CD4-positive, CD25-positive, alpha-beta regulatory T cell (primary cell): ENCODE measurements around the gene REC114. TPM values are rescaled to one million over a fixed set of nuclear protein-coding genes. Genes with fewer than 3 reads are reported as not detected.
A peak's percentile ranks its signal among the peaks of the same experiment; 100 is the strongest.

Experiments used
- ATAC-seq, 2 donors: fragments of 150-1000 bp; cut with Tn5 transposase; one replicate each; pipeline ENCODE4 v1.10.0; 2021; ENCODE audit warnings: low read depth in 2 of 2, moderate number of reproducible peaks in 2 of 2, moderate library complexity in 1 of 2
- DNase-seq, 3 donors: peaks; one replicate each; pipeline versions ENCODE4 v3.0.0 to v3.0.0-alpha.2; 2012 to 2022; ENCODE audit warnings: mixed read lengths in 1 of 3
- H3K27ac ChIP-seq: one replicate; pipeline ENCODE4 v1.7.0; 2013; ENCODE audit warnings: mild to moderate bottlenecking, low read length; ENCODE audit not compliant: insufficient read depth, poor library complexity, severe bottlenecking
- H3K27me3 ChIP-seq: one replicate; pipeline ENCODE4 v1.7.0; 2013; ENCODE audit warnings: low read length; ENCODE audit not compliant: control insufficient read depth, insufficient read depth
- H3K36me3 ChIP-seq: one replicate; pipeline ENCODE4 v1.7.0; 2013; ENCODE audit warnings: mild to moderate bottlenecking, low read length, moderate library complexity; ENCODE audit not compliant: control insufficient read depth, insufficient read depth
- H3K4me1 ChIP-seq: 2 replicates; pipeline ENCODE4 v1.7.0; 2013; ENCODE audit warnings: mild to moderate bottlenecking, low read length; ENCODE audit not compliant: insufficient read depth, control insufficient read depth, poor library complexity, severe bottlenecking
- H3K4me3 ChIP-seq: one replicate; pipeline ENCODE4 v1.7.0; 2013; ENCODE audit warnings: low read depth, mild to moderate bottlenecking, low read length, moderate library complexity
- H3K9me3 ChIP-seq, 2 experiments: 1 replicate in 1 of 2; 2 replicates in 1 of 2; pipeline ENCODE4 v1.7.0; 2013; ENCODE audit warnings: low read length in 2 of 2, mild to moderate bottlenecking in 1 of 2, moderate library complexity in 1 of 2; ENCODE audit not compliant: control insufficient read depth in 2 of 2
- H3K27ac Mint-ChIP-seq, 3 donors: one replicate each; pipeline ENCODE4 v1.8.0; 2020 to 2022; ENCODE audit warnings: mild to moderate bottlenecking in 3 of 3, mixed read lengths in 3 of 3, moderate library complexity in 2 of 3
- H3K27me3 Mint-ChIP-seq: one replicate; pipeline ENCODE4 v1.8.0; 2022; ENCODE audit warnings: mild to moderate bottlenecking, mixed read lengths
- H3K36me3 Mint-ChIP-seq: one replicate; pipeline ENCODE4 v1.8.0; 2020; ENCODE audit warnings: mixed read lengths
- H3K4me1 Mint-ChIP-seq, 4 donors: one replicate each; pipeline ENCODE4 v1.8.0; 2020 to 2022; ENCODE audit warnings: mixed read lengths in 4 of 4, mild to moderate bottlenecking in 1 of 4
- H3K4me3 Mint-ChIP-seq, 4 donors: one replicate each; pipeline ENCODE4 v1.8.0; 2020 to 2022; ENCODE audit warnings: mild to moderate bottlenecking in 4 of 4, mixed read lengths in 4 of 4, moderate library complexity in 3 of 4
- H3K9me3 Mint-ChIP-seq, 7 donors: one replicate each; pipeline ENCODE4 v1.8.0; 2020 to 2022; ENCODE audit warnings: mixed read lengths in 7 of 7, mild to moderate bottlenecking in 3 of 7, moderate library complexity in 2 of 7
- polyA plus RNA-seq, 4 donors: library from polyadenylated mRNA; unstranded; fragments of 300-500 nt; fragmentation: Illumina TruSeq; gene quantifications; one replicate each; pipeline ENCODE4 v1.2.3, GENCODE V29; 2021
- total RNA-seq: library from RNA; stranded (reverse); gene quantifications from one replicate; pipeline ENCODE4 v1.2.3, GENCODE V29; 2022

REC114 gene
- total and polyA plus RNA-seq, 5 donors from 2014 or later: not detected

- no peak overlapping the region for H3K27ac ChIP-seq
- no peak for ATAC-seq
- no peaks in the 10 kb centered on the region for H3K27me3 ChIP-seq
- H3K36me3 Mint-ChIP-seq: peaks cover 50% of the 10 kb centered on the region
- peaks cover 60% of the 10 kb centered on the region for H3K36me3 ChIP-seq
- H3K4me1 Mint-ChIP-seq: peaks cover 2 to 10% (median 8%) of the 10 kb centered on the region in 4 donors
- H3K9me3 ChIP-seq: no peaks in the 10 kb centered on the region
- H3K9me3 Mint-ChIP-seq: no peaks in the 10 kb centered on the region
- no peaks in the 10 kb centered on the region for H3K27me3 Mint-ChIP-seq
- H3K4me3 ChIP-seq: no peak overlapping the region
- H3K4me1 ChIP-seq: no peaks in the 10 kb centered on the region
- H3K27ac Mint-ChIP-seq: peak overlapping the region in 1 of 3 donors; percentile 21
- DNase-seq: no peak
- H3K4me3 Mint-ChIP-seq: no peak overlapping the region
Measured at GRCh38 chr15:73589766-73590165, 146.8 kb downstream of the REC114 start.

- Histone ChIP-seq H3K4me1 (no peaks in the 10 kb centered on the region), H3K36me3 (peaks cover 55% of the 10 kb centered on the region), H3K9me3 (no peaks in the 10 kb centered on the region), H3K27ac (no peak overlapping the region), H3K4me3 (no peak overlapping the region), H3K27me3 (no peaks in the 10 kb centered on the region)
- no peaks in the 10 kb centered on the region for H3K9me3 Mint-ChIP-seq
- H3K27ac Mint-ChIP-seq: peak overlapping the region in 1 of 3 donors; percentile 21
- H3K36me3 Mint-ChIP-seq: peaks cover 45% of the 10 kb centered on the region
- peaks cover 7 to 15% (median 11%) of the 10 kb centered on the region in 4 donors for H3K4me1 Mint-ChIP-seq
- no peak for DNase-seq
- H3K27me3 Mint-ChIP-seq: no peaks in the 10 kb centered on the region
- no peak overlapping the region for H3K4me3 Mint-ChIP-seq
- ATAC-seq: no peak
Measured at GRCh38 chr15:73590263-73590662, 147.3 kb downstream of the REC114 start.

DNA sequence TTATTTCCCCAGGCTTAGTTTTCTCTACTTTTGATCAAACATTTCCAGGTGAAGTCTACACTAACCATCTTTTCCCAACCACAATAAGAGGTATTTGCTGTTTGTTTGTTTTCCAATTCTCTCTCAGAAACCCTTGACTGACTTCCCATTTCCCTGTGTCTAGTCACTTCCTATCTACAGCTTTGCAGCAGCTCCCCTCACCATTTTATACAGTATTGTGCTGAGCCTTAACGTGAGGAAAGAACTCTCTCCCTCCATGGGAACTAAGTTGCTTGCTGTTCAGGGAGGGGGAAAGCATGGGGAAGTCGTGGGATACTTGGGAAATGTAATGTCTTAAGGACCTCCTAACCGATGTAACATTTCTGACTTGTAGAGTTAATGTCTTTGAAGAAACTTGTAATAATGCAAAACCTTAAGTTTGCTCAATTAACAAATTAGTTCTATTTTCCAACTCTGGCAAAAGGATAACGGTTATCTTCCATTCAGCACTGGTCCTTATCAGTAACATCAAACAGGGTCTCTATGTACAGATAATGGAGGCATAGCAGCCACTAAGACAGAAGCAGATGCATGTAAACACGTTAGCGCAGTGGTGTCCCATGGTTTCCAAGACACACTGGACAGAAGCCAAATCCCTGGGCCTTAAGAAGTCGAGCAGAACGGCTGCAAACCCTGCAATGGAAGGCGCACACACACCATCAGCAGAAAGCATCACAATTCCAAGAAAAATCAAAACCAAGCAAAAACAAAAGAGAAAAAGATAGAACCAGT is 150.5 kb downstream of the REC114 start:
- no peak for DNase-seq
- H3K9me3 ChIP-seq: no peaks in the 10 kb centered on the region
- ATAC-seq: no peak
- no peaks in the 10 kb centered on the region for H3K27me3 Mint-ChIP-seq
- H3K27me3 ChIP-seq: no peaks in the 10 kb centered on the region
- peaks cover 29% of the 10 kb centered on the region for H3K36me3 Mint-ChIP-seq
- no peak overlapping the region for H3K4me3 Mint-ChIP-seq
- H3K27ac ChIP-seq: no peak overlapping the region
- H3K4me1 ChIP-seq: no peaks in the 10 kb centered on the region
- H3K27ac Mint-ChIP-seq: peak overlapping the region in 1 of 3 donors; percentile 26
- peaks cover 28% of the 10 kb centered on the region for H3K36me3 ChIP-seq
- no peaks in the 10 kb centered on the region for H3K9me3 Mint-ChIP-seq
- no peak overlapping the region for H3K4me3 ChIP-seq
- H3K4me1 Mint-ChIP-seq: peaks cover 27 to 42% (median 35%) of the 10 kb centered on the region in 4 donors

DNA sequence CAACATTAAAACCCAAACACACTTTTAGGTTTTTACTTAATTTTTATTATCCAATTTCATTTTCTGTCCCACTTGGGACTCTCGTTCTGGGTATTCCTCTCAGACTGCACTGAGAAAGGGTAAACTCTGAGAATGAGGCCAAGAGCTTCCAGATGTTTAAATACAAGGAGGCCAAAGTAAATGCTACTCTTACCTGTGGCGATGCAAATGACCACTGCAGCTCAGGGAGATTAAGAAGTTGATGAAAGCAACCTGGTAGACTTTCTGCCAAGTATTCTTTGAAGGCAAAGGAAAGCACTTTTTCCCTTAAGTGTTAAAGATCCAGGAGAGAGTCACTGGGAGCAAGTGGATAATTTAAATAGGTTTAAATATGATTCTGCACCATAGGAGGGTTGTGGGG is 151.1 kb downstream of the REC114 start:
- Mint-ChIP-seq H3K27ac (no peak overlapping the region), H3K9me3 (no peaks in the 10 kb centered on the region)

DNA sequence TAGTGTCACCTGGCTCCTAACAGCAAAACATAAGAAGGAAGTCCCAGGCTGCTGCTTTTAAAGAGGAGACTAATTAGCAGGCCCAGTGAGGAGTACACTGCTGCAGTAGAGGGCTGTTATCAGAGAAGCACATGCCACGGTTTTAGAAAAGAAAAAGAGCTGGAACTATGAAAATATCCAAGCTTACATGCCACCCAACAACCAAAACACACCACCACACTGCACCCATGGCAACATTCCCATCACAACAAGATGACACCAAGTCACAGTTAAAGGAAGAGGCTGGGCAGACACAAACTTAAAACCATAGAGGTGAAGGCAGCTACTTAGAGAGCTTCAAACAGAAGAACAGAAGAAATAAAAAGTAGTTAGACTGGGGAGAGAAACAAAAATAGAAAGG is 153.2 kb downstream of the REC114 start:
- no peaks in the 10 kb centered on the region for H3K27me3 Mint-ChIP-seq
- peaks cover 31 to 52% (median 48%) of the 10 kb centered on the region in 4 donors for H3K4me1 Mint-ChIP-seq
- DNase-seq (no peak), ATAC-seq (no peak)
- Histone ChIP-seq H3K27ac (no peak overlapping the region), H3K4me1 (no peaks in the 10 kb centered on the region), H3K27me3 (no peaks in the 10 kb centered on the region), H3K36me3 (peaks cover 12% of the 10 kb centered on the region), H3K4me3 (no peak overlapping the region), H3K9me3 (no peaks in the 10 kb centered on the region)
- no peaks in the 10 kb centered on the region for H3K9me3 Mint-ChIP-seq
- no peak overlapping the region for H3K4me3 Mint-ChIP-seq
- H3K27ac Mint-ChIP-seq: peak overlapping the region in 2 of 3 donors; percentile 8 to 11
- peaks cover 22% of the 10 kb centered on the region for H3K36me3 Mint-ChIP-seq

More for the DNA sequence above, 151.1 kb downstream of the REC114 start:
- DNase-seq (no peak), ATAC-seq (no peak)
- Mint-ChIP-seq H3K36me3 (peaks cover 26% of the 10 kb centered on the region), H3K4me1 (peaks cover 27 to 48% (median 41%) of the 10 kb centered on the region in 4 donors), H3K27me3 (no peaks in the 10 kb centered on the region), H3K4me3 (no peak overlapping the region)
- no peak overlapping the region for H3K4me3 ChIP-seq
- H3K27me3 ChIP-seq: no peaks in the 10 kb centered on the region
- peaks cover 27% of the 10 kb centered on the region for H3K36me3 ChIP-seq
- no peak overlapping the region for H3K27ac ChIP-seq
- H3K9me3 ChIP-seq: no peaks in the 10 kb centered on the region
- no peaks in the 10 kb centered on the region for H3K4me1 ChIP-seq

DNA sequence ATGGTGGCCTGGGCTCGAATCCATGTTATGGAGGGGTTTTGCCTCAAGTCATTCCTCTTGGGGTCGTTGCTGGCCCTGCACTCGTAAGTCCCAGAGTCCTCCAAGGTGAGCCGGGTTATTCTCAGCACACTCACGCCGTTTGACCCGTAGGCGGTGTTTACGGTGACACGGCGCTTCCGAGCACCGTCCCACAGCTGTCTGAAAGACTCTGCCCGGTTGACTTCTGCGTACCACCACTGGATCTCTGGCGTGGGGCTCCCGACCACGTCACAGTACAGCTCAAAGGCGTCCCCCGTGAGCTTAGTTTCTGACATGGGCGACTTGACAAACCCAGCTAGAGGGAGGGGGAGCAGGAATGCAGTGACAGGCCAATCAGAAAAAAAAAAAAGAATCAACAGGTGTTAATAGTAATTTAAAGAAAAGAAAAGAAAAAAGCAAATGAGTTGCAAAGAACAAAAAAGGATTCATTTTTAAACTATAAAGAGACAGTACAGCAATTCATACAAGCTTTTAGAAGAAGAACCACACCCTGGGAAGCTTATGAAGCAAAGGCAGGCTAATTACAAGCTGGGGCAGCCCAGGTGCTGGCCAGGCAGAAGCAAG is 154.2 kb downstream of the REC114 start:
- peak overlapping the region in 1 of 3 donors; percentile 8 for H3K27ac Mint-ChIP-seq
- no peak for DNase-seq
- H3K4me1 Mint-ChIP-seq: peaks cover 31 to 50% (median 47%) of the 10 kb centered on the region in 4 donors
- Histone ChIP-seq H3K36me3 (peaks cover 6% of the 10 kb centered on the region), H3K4me3 (no peak overlapping the region), H3K27me3 (no peaks in the 10 kb centered on the region), H3K4me1 (peaks cover 6% of the 10 kb centered on the region), H3K27ac (no peak overlapping the region), H3K9me3 (no peaks in the 10 kb centered on the region)
- no peak for ATAC-seq
- H3K27me3 Mint-ChIP-seq: no peaks in the 10 kb centered on the region
- H3K9me3 Mint-ChIP-seq: no peaks in the 10 kb centered on the region
- H3K36me3 Mint-ChIP-seq: peaks cover 14% of the 10 kb centered on the region
- H3K4me3 Mint-ChIP-seq: no peak overlapping the region

- Histone ChIP-seq H3K9me3 (no peaks in the 10 kb centered on the region), H3K27ac (no peak overlapping the region), H3K27me3 (no peaks in the 10 kb centered on the region), H3K4me3 (no peak overlapping the region), H3K36me3 (peaks cover 4% of the 10 kb centered on the region), H3K4me1 (peaks cover 16% of the 10 kb centered on the region)
- DNase-seq: no peak
- no peak for ATAC-seq
- Mint-ChIP-seq H3K9me3 (no peaks in the 10 kb centered on the region), H3K36me3 (peaks cover 13% of the 10 kb centered on the region), H3K27ac (peak overlapping the region in 2 of 3 donors; percentile 33 to 69), H3K4me3 (peak overlapping the region in 1 of 4 donors; percentile 91), H3K27me3 (no peaks in the 10 kb centered on the region), H3K4me1 (peaks cover 31 to 51% (median 48%) of the 10 kb centered on the region in 4 donors)
Measured at GRCh38 chr15:73598530-73599160, 155.7 kb downstream of the REC114 start.
